RKO (cell line): Measurements from ENCODE around the gene TNIP1.
A peak's percentile ranks its signal among the peaks of the same experiment; 100 is the strongest.

Experiments used
- DNase-seq: peaks from one replicate; pipeline ENCODE4 v3.0.0-alpha.2; 2016; ENCODE audit warnings: low spot score

The TNIP1 gene

DNA sequence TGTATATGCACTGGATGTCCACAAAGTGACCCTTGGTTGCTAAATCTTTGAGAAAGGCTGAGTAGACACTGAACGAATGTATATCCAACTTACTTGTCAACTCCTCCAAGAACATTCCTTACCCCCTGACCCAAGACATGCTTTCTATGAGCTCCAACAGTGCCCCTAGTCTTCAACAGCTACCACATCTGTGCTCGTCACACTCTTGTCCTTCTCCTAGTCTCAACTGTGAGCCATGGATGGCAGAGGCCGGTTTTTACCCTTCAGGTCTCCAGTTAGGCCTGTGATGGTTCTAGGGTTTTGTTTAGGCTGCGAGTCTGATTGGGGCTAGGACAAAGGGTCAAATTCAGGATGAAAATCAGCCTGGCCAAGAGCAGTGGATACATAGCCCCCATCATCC, 79.4 kb downstream of the TNIP1 start:
- DNase-seq, result no peak

DNA sequence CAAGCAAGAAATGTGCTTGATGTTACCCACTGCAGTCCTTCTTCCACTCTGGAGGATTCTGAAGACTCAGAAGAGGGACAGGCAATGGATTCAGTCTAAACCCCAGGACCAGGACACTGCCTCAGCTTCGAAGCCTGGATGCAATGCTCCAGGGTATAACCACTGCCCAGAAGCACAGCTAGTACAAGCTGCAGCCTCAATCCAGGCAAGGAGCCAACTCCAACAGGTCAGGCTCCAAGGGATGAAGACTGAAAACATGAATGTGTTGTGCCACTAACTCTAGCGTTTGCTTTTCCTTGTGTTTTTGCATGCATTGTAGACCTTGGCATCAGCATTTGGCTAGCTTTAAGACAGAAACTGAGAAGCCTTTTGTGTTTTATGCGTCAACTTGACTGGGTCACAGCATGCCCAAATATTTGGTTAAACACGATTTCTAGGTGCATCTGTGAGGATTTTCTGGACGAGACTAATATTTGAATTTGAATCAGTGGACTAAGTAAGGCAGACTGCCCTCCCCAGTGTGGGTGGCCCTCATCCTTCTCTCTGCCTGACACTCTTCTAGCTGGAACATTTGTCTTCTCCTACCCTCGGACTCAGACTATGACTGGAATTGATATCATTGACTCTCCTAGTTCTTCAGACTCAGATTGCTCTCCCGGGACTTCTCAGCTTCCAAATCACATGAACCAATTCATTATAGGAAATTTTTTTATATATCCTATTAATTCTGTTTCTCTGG, 81.0 kb downstream of the TNIP1 start:
- no peak for DNase-seq

DNA sequence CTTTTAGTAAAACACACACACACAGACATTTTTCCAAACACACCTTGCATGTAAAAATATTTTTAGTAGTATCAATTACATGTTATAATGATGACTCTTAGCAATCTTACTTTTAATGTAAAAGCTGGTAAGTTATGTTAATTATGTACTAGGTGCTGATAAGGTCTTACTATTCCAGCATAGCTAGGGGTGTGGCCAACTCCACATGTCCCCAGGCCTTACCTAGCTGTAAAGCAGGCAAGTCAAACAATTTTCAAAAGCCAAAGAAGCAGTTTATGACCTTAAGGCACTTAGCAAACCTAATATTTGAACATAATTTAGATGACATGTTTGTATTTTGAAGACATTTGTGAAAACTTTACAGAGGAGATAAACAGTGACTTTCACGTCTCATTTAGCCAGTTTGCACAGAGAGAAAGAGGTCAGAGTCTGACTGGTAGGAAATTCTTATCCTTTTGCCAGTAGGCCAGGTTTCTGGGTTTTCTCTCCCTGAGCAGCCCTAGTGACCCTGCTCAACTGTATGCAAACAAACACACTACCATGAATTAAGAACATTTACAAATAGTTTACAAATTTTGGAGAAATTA, 86.9 kb downstream of the TNIP1 start:
- no peak for DNase-seq

DNA sequence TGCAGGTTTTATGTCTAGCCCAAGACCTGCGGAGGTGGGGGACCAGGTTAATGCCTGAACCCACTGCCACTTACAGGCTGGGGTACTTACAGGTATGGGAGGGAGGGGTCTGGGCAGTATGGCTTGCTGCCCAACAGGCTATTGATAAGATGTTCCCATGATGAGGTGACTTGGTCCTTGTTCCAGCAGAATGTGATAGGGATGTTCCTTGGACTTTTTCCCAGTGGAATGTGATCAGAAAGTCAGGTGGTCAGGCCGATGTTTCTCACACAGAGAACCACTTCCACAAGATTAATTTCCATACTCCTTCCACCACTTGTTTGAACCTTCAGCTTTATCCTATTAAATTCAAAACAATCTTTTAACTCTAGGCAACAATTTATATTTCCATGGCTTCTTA, 87.4 kb downstream of the TNIP1 start:
- DNase-seq, result no peak

DNA sequence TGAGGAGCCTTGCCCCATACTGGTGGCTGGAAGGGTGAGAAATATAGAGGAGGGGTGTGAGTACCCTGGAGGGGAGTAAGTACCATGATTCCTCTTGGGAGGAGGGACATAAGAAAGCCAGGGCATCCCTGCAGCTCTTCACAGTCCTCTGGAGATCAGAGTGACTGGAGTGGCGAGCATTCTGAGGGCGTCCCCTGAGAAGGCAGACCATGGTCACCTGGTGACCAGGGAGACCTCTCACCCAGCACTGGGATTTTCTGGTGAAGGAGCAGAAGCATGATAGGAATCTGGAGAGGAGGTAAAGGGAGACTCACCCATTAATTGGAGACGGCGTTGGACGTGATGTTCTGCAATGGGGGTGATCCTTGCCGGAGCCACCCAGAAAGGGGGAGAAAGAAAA, 88.1 kb downstream of the TNIP1 start:
- no peak for DNase-seq

DNA sequence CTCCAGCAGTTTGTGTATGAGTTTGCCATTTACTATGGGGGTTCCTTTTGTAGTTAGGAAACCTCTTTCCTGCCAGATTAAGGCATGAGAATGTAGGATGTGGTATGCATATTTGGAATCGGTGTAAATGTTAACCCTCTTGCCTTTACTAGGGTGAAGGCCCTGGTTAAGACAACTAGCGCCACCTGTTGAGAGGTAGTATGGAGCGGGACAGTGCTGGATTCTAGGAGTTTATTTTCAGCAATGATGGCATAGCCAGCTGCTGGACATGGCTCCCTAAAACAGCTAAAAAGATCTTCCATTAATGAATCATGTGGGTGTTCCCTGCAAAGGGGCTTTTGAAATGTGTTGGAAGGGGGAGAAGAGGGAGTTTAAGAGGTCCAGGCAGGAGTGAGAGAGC, 91.1 kb downstream of the TNIP1 start:
- peak; percentile 61 for DNase-seq

DNA sequence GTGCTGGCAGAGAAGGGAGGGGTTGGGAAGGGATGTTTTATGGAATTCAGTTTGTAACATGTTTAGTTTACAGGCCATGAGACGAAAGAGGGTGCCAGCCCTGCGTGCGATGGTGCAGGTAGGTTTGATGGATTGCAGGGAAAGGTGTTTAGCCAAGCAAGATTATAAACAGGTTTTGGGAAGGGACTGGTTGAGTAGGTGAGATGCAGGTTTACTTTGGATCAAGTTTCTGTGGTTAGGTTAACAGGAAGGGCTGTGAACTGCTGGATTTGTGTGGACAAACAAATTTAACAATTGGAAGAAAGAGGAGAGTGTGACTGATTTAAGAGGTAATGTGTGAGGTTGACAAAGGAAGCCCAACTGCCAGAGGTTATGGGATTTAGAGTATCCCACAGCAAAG, 93.1 kb downstream of the TNIP1 start:
- no peak for DNase-seq
